Nephron (organoid): ENCODE results near the gene PERCC1.
"Not testable (repeated sequence)": the region's sequence is repeated elsewhere in the genome, so short reads cannot be mapped to it uniquely, and the experiment has no call there.

Source experiments
- H3K27ac Mint-ChIP-seq, 3 experiments: 2 replicates each; pipeline ENCODE4 v1.8.0; 2020; ENCODE audit warnings: mixed read lengths in 3 of 3, mild to moderate bottlenecking in 2 of 3, moderate library complexity in 1 of 3
- H3K27me3 Mint-ChIP-seq: 2 replicates; pipeline ENCODE4 v1.8.0; 2021; ENCODE audit warnings: low read depth, mild to moderate bottlenecking, moderate library complexity, mixed read lengths
- H3K36me3 Mint-ChIP-seq: 2 replicates; pipeline ENCODE4 v1.8.0; 2020; ENCODE audit warnings: low read depth, mixed read lengths
- H3K4me1 Mint-ChIP-seq: 2 replicates; pipeline ENCODE4 v1.8.0; 2020; ENCODE audit warnings: mixed read lengths
- H3K4me3 Mint-ChIP-seq, 3 experiments: 2 replicates each; pipeline ENCODE4 v1.8.0; 2020; ENCODE audit warnings: mild to moderate bottlenecking in 3 of 3, mixed read lengths in 3 of 3, moderate library complexity in 2 of 3
- H3K9me3 Mint-ChIP-seq: 2 replicates; pipeline ENCODE4 v1.8.0; 2020; ENCODE audit warnings: mixed read lengths
- CTCF ChIP-seq, 3 experiments: fragments of 200-600 bp; sonication (generic); IDR thresholded peaks; one replicate each; pipeline ENCODE4 v1.5.0; 2021; ENCODE audit warnings: antibody characterized with exemption in 3 of 3; ENCODE audit not compliant: unreplicated experiment in 3 of 3

The PERCC1 gene

GRCh38 chr16:1437606-1438005 is 6.7 kb downstream of the PERCC1 start:
- H3K9me3 Mint-ChIP-seq = no peaks in the 10 kb centered on the region
- no peaks in the 10 kb centered on the region for H3K4me1 Mint-ChIP-seq
- no peaks in the 10 kb centered on the region for H3K27me3 Mint-ChIP-seq
- no peak for TF ChIP-seq CTCF (IDR thresholded peaks at IDR 0.05; ENCODE audit: unreplicated experiment in 3 of 3)
- H3K36me3 Mint-ChIP-seq = no peaks in the 10 kb centered on the region
- no peak overlapping the region for H3K27ac Mint-ChIP-seq
- no peak overlapping the region for H3K4me3 Mint-ChIP-seq

GRCh38 chr16:1438229-1439057 is 7.6 kb downstream of the PERCC1 start:
- H3K36me3 Mint-ChIP-seq = no peaks in the 10 kb centered on the region
- H3K9me3 Mint-ChIP-seq = no peaks in the 10 kb centered on the region
- no peak for TF ChIP-seq CTCF (IDR thresholded peaks at IDR 0.05; ENCODE audit: unreplicated experiment in 3 of 3)
- no peaks in the 10 kb centered on the region for H3K4me1 Mint-ChIP-seq
- H3K27me3 Mint-ChIP-seq = no peaks in the 10 kb centered on the region
- H3K4me3 Mint-ChIP-seq = no peak overlapping the region
- no peak overlapping the region for H3K27ac Mint-ChIP-seq

- Mint-ChIP-seq H3K9me3 (no peaks in the 10 kb centered on the region), H3K36me3 (no peaks in the 10 kb centered on the region), H3K27me3 (no peaks in the 10 kb centered on the region), H3K4me3 (no peak overlapping the region), H3K4me1 (no peaks in the 10 kb centered on the region), H3K27ac (no peak overlapping the region)
- TF ChIP-seq CTCF (IDR thresholded peaks at IDR 0.05; ENCODE audit: unreplicated experiment in 3 of 3) = no peak
Observed at GRCh38 chr16:1439058-1439698, 8.3 kb downstream of the PERCC1 start.

GRCh38 chr16:1439699-1440074 is 8.8 kb downstream of the PERCC1 start:
- not testable (repeated sequence) for H3K4me3 Mint-ChIP-seq, H3K27me3 Mint-ChIP-seq, H3K9me3 Mint-ChIP-seq, H3K36me3 Mint-ChIP-seq, H3K4me1 Mint-ChIP-seq, H3K27ac Mint-ChIP-seq

- no peaks in the 10 kb centered on the region for H3K36me3 Mint-ChIP-seq
- no peaks in the 10 kb centered on the region for H3K4me1 Mint-ChIP-seq
- no peaks in the 10 kb centered on the region for H3K9me3 Mint-ChIP-seq
- no peak overlapping the region for H3K27ac Mint-ChIP-seq
- H3K27me3 Mint-ChIP-seq = no peaks in the 10 kb centered on the region
- no peak for TF ChIP-seq CTCF (IDR thresholded peaks at IDR 0.05; ENCODE audit: unreplicated experiment in 3 of 3)
- H3K4me3 Mint-ChIP-seq = no peak overlapping the region
Observed at GRCh38 chr16:1441391-1441829, 10.5 kb downstream of the PERCC1 start.

- Mint-ChIP-seq H3K4me3 (no peak overlapping the region), H3K9me3 (no peaks in the 10 kb centered on the region), H3K36me3 (no peaks in the 10 kb centered on the region), H3K4me1 (no peaks in the 10 kb centered on the region), H3K27ac (no peak overlapping the region), H3K27me3 (no peaks in the 10 kb centered on the region)
- no peak for TF ChIP-seq CTCF (IDR thresholded peaks at IDR 0.05; ENCODE audit: unreplicated experiment in 3 of 3)
Observed at GRCh38 chr16:1442697-1443096, 11.8 kb downstream of the PERCC1 start.
